ENCODE data around the gene HLA-B. TPM values are rescaled to one million over a fixed set of nuclear protein-coding genes. Genes with fewer than 3 reads are reported as not detected.

Gene HLA-B
- polyA plus RNA-seq, 3 donors, result 5,055 to 6,999 (median 6,126) TPM

DNA sequence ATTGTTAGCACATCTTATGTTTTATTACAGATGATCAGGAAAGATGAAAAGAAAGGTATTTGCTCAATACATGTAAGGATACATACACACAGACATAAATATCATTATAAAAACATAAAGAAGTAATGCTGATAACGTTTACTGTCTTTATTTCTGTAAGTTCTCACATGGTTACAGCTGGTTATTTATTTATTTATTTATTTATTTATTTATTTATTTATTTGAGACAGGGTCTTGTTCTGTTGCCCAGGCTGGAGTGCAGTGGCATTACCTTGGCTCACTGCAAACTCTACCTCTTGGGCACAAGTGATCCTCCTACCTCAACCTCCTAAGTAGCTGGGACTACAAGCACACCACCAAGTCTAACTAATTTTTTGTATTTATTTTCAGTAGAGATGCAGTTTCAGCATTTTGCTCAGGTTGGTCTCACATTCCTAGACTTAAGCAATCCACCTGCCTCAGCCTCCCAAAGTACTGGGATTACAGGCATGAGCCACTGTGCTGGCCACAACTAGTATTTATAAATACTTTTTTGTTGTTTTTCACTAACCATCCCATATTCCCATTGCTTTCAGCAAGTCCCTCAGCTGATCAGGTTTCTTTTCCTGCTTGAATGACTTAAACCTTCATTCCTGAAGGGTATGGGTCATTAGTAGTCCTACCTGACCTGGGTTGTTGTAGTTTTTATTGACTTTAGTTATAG, 35.8 kb downstream of the HLA-B start:
- no peak overlapping the region for H3K4me3 ChIP-seq (replicated peaks in 1 of 3; ENCODE audit: low read depth in 2 of 3, low read length in 3 of 3)
- H3K27me3 ChIP-seq (ENCODE audit: control insufficient read depth in 2 of 2, insufficient read depth in 2 of 2, low read length in 2 of 2), result peaks cover 0 to 4% of the 10 kb centered on the region in 2 donors
- DNase-seq, result no peak
- H3K4me1 Mint-ChIP-seq, result no peaks in the 10 kb centered on the region
- H3K27ac ChIP-seq (ENCODE audit: low read depth in 1 of 2, low read length in 2 of 2), result no peak overlapping the region
- no peak overlapping the region for H2AFZ ChIP-seq (ENCODE audit: insufficient read depth, low read depth, low read length, poor library complexity, severe bottlenecking)
- H4K20me1 ChIP-seq (ENCODE audit: insufficient read depth, low read length), result no peaks in the 10 kb centered on the region
- TF ChIP-seq, protein P1, sequence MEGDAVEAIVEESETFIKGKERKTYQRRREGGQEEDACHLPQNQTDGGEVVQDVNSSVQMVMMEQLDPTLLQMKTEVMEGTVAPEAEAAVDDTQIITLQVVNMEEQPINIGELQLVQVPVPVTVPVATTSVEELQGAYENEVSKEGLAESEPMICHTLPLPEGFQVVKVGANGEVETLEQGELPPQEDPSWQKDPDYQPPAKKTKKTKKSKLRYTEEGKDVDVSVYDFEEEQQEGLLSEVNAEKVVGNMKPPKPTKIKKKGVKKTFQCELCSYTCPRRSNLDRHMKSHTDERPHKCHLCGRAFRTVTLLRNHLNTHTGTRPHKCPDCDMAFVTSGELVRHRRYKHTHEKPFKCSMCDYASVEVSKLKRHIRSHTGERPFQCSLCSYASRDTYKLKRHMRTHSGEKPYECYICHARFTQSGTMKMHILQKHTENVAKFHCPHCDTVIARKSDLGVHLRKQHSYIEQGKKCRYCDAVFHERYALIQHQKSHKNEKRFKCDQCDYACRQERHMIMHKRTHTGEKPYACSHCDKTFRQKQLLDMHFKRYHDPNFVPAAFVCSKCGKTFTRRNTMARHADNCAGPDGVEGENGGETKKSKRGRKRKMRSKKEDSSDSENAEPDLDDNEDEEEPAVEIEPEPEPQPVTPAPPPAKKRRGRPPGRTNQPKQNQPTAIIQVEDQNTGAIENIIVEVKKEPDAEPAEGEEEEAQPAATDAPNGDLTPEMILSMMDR (IDR thresholded peaks at IDR 0.05), result no peak
- no peaks in the 10 kb centered on the region for H3K36me3 ChIP-seq (replicated peaks in 1 of 2; ENCODE audit: control insufficient read depth in 1 of 2, insufficient read depth in 2 of 2, low read length in 2 of 2)
- intact Hi-C loops (cut with micrococcal nuclease), result loop anchor here in 1 of 2 donors (2.0 kb wide), 1 partner anchor 74 kb away; no protein-coding TSS in a partner anchor
- no peak overlapping the region for H3K4me2 ChIP-seq (replicated peaks; ENCODE audit: extremely low read depth, low read length, poor library complexity, severe bottlenecking)
- H3K36me3 Mint-ChIP-seq, result no peaks in the 10 kb centered on the region
- no peaks in the 10 kb centered on the region for H3K79me2 ChIP-seq (ENCODE audit: insufficient read depth, low read length)
- no peaks in the 10 kb centered on the region for H3K9me3 ChIP-seq (replicated peaks in 1 of 2; ENCODE audit: control insufficient read depth in 1 of 2, insufficient read depth in 1 of 2, low read length in 2 of 2)
- peaks cover 10 to 29% (median 16%) of the 10 kb centered on the region in 3 donors for H3K27me3 Mint-ChIP-seq (ENCODE audit: low read depth in 3 of 3)
- peaks cover 0 to 17% (median 6%) of the 10 kb centered on the region in 7 donors for H3K9me3 Mint-ChIP-seq
- H3K27ac Mint-ChIP-seq, result no peak overlapping the region
- H3K4me3 Mint-ChIP-seq, result no peak overlapping the region
- no peak overlapping the region for H3K9ac ChIP-seq (ENCODE audit: insufficient read depth, low read length, poor library complexity, severe bottlenecking)
- no CpG with 5 or more reads among the region's 1 CpG for WGBS (ENCODE audit: insufficient coverage)
- no peaks in the 10 kb centered on the region for H3K4me1 ChIP-seq (ENCODE audit: control insufficient read depth in 1 of 2, insufficient read depth in 2 of 2, low read length in 2 of 2)

DNA sequence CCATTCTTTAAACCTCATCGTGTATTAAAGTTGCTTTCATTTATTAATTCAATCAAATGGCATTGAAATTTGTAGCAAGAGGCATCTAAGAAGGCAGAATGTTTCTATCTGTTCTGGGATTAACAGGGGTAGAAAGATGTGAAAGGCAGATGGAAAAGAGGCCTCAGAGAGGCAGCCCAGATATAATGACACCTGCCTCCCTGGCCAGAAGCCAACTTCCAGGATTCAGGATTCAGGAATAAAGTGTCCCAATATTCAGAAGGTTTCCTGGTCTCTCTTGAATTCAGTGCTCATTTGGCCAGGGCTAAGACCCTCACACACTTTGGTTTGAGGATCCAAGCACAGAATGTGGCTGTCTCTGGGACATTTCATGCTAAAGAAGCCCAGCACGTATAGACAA, 39.9 kb downstream of the HLA-B start:
- no peak for DNase-seq
- Mint-ChIP-seq H3K9me3 (peaks cover 0 to 12% (median 0%) of the 10 kb centered on the region in 7 donors), H3K36me3 (no peaks in the 10 kb centered on the region), H3K27me3 (ENCODE audit: low read depth in 3 of 3) (peaks cover 5 to 36% (median 27%) of the 10 kb centered on the region in 3 donors), H3K4me1 (no peaks in the 10 kb centered on the region), H3K4me3 (no peak overlapping the region), H3K27ac (no peak overlapping the region)
- H2AFZ ChIP-seq (ENCODE audit: insufficient read depth, low read depth, low read length, poor library complexity, severe bottlenecking), result no peak overlapping the region
- no peak overlapping the region for H3K9ac ChIP-seq (ENCODE audit: insufficient read depth, low read length, poor library complexity, severe bottlenecking)
- no peaks in the 10 kb centered on the region for H3K9me3 ChIP-seq (replicated peaks in 1 of 2; ENCODE audit: control insufficient read depth in 1 of 2, insufficient read depth in 1 of 2, low read length in 2 of 2)
- no peak overlapping the region for H3K27ac ChIP-seq (ENCODE audit: low read depth in 1 of 2, low read length in 2 of 2)
- WGBS (ENCODE audit: insufficient coverage), result no CpG with 5 or more reads among the region's 2 CpGs
- TF ChIP-seq, protein P1 (IDR thresholded peaks at IDR 0.05), result no peak
- intact Hi-C loops (cut with micrococcal nuclease), result no loop called here
- H3K4me2 ChIP-seq (replicated peaks; ENCODE audit: extremely low read depth, low read length, poor library complexity, severe bottlenecking), result no peak overlapping the region
- H4K20me1 ChIP-seq (ENCODE audit: insufficient read depth, low read length), result no peaks in the 10 kb centered on the region
- no peaks in the 10 kb centered on the region for H3K79me2 ChIP-seq (ENCODE audit: insufficient read depth, low read length)
- peaks cover 9 to 14% of the 10 kb centered on the region in 2 donors for H3K27me3 ChIP-seq (ENCODE audit: control insufficient read depth in 2 of 2, insufficient read depth in 2 of 2, low read length in 2 of 2)
- H3K4me1 ChIP-seq (ENCODE audit: control insufficient read depth in 1 of 2, insufficient read depth in 2 of 2, low read length in 2 of 2), result no peaks in the 10 kb centered on the region
- H3K4me3 ChIP-seq (replicated peaks in 1 of 3; ENCODE audit: low read depth in 2 of 3, low read length in 3 of 3), result no peak overlapping the region
- H3K36me3 ChIP-seq (replicated peaks in 1 of 2; ENCODE audit: control insufficient read depth in 1 of 2, insufficient read depth in 2 of 2, low read length in 2 of 2), result no peaks in the 10 kb centered on the region
